Measurements from ENCODE around the gene SNRPA. TPM values are rescaled to one million over a fixed set of nuclear protein-coding genes. Genes with fewer than 3 reads are reported as not detected.

The SNRPA gene
- total and polyA plus RNA-seq, 2 of the 8 experiments (the other 6 are each of a cell fraction or from before 2014, with no cell fraction given) = 201 to 202 TPM

DNA sequence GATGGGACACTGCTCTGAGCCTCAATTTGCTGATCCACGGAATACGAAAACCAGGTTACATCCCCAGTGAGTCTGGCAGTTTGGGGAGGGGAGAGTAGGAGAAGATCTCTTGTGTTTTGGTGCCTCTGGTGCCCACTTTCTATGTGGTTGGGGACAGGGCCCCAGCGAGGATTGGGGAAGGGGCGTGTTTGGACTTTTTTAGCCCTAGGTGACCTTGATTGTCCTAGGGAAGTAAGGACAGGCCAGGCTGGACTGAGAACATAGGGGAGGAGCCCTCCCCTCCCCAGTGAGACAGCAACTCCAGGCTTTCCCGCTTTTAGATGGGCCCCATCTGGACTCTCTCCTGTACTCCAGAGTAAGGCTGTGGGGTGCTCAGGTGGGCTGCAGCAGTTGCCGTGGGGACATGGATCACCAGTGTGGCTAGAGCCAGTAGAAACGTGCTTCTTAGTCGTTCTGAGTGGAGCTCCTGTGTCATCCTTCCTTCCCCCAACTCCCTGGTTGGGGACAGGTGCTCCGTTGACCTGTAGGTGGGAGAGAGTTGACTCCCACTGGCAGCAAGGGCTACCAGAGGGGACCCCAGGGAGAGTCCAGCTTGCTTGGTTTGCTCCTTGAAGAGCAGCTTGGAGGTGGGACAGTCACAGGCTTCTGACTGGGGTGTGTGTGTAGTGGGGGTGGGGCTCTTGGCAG, 52.3 kb downstream of the SNRPA start (continued):
- TF ChIP-seq PHF8 (conservative IDR thresholded peaks at IDR 0.05; ENCODE audit: low read depth, low read length) = no peak
- TF ChIP-seq CHD2 (IDR thresholded peaks at IDR 0.05; ENCODE audit: low read length) = no peak
- TF ChIP-seq HDAC6 (IDR thresholded peaks at IDR 0.05; ENCODE audit: low read depth, low read length) = no peak

Measured in H1 (cell line).